Measurements from ENCODE around the gene PRR14L. TPM values are rescaled to one million over a fixed set of nuclear protein-coding genes. Genes with fewer than 3 reads are reported as not detected.
"Not testable (repeated sequence)": the region's sequence is repeated elsewhere in the genome, so short reads cannot be mapped to it uniquely, and the experiment has no call there.

Gene PRR14L
- total RNA-seq, 1 experiment from 2014 or later: 43.9 TPM

- Histone ChIP-seq H3K4me3 (no peak overlapping the region), H3K27me3 (ENCODE audit: insufficient read depth, low read depth) (no peaks in the 10 kb centered on the region), H3K36me3 (ENCODE audit: low read depth) (no peaks in the 10 kb centered on the region), H3K9me2 (ENCODE audit: insufficient read depth) (no peaks in the 10 kb centered on the region), H4K20me1 (ENCODE audit: insufficient read depth) (no peaks in the 10 kb centered on the region), H3K27ac (no peak overlapping the region), H3K79me2 (ENCODE audit: low read depth) (no peaks in the 10 kb centered on the region), H3K9me3 (ENCODE audit: insufficient read depth, low read depth) (no peaks in the 10 kb centered on the region), H2AFZ (no peak overlapping the region), H3F3A (ENCODE audit: insufficient read depth, low read depth) (peaks cover 34% of the 10 kb centered on the region), H3K4me1 (replicated peaks; ENCODE audit: insufficient read depth) (peaks cover 3% of the 10 kb centered on the region; the same call in 1 of the 2 replicates), H3K4me2 (no peak overlapping the region)
- CTCF ChIA-PET: interaction anchor here (0.6 kb wide), 1 partner anchor 49 kb away, joined by 3 read pairs; no protein-coding TSS in a partner anchor
- intact Hi-C loops (cut with micrococcal nuclease; ENCODE audit: unreplicated experiment): no loop called here
- TF ChIP-seq CTCF (conservative IDR thresholded peaks at IDR 0.05): no peak
- TF ChIP-seq EZH2 (IDR thresholded peaks at IDR 0.05; ENCODE audit: low read depth): no peak
- POLR2A ChIA-PET (ENCODE audit: unreplicated experiment): interaction anchor here (0.8 kb wide), 1 partner anchor 75 kb away, joined by 4 read pairs; no protein-coding TSS in a partner anchor
- BruUV-seq (replicated peaks): no TSS peak
- DNase-seq: no peak
These were observed 69.0 kb downstream of the PRR14L start for GRCh38 chr22:31680861-31681341.

- Histone ChIP-seq H3K4me1 (replicated peaks; ENCODE audit: insufficient read depth) (peaks cover 3% of the 10 kb centered on the region; the same call in 1 of the 2 replicates), H3K79me2 (ENCODE audit: low read depth) (no peaks in the 10 kb centered on the region), H3K9me2 (ENCODE audit: insufficient read depth) (no peaks in the 10 kb centered on the region), H3K36me3 (ENCODE audit: low read depth) (no peaks in the 10 kb centered on the region), H3K27ac (no peak overlapping the region), H2AFZ (no peak overlapping the region), H3K4me3 (no peak overlapping the region), H3F3A (ENCODE audit: insufficient read depth, low read depth) (peaks cover 34% of the 10 kb centered on the region), H4K20me1 (ENCODE audit: insufficient read depth) (no peaks in the 10 kb centered on the region), H3K27me3 (ENCODE audit: insufficient read depth, low read depth) (no peaks in the 10 kb centered on the region), H3K4me2 (no peak overlapping the region), H3K9me3 (ENCODE audit: insufficient read depth, low read depth) (no peaks in the 10 kb centered on the region)
- intact Hi-C loops (cut with micrococcal nuclease; ENCODE audit: unreplicated experiment): no loop called here
- ChIA-PET POLR2A (ENCODE audit: unreplicated experiment) (no interaction called here), CTCF (no interaction called here)
- no peak for DNase-seq
- no TSS peak for BruUV-seq (replicated peaks)
- TF ChIP-seq CTCF (conservative IDR thresholded peaks at IDR 0.05) (no peak), EZH2 (IDR thresholded peaks at IDR 0.05; ENCODE audit: low read depth) (no peak)
These were observed 71.2 kb downstream of the PRR14L start for GRCh38 chr22:31678748-31679147.

GRCh38 chr22:31676700-31677099 lies 73.2 kb downstream of the PRR14L start:
- DNase-seq: peak; percentile 93 to 96
- Histone ChIP-seq H3K9me2 (ENCODE audit: insufficient read depth) (no peaks in the 10 kb centered on the region), H3K27ac (peak overlapping the region; percentile 45; the same call in 1 of the 2 replicates), H3K4me2 (peak overlapping the region; percentile 84), H3K4me3 (peak overlapping the region; percentile 52), H3K4me1 (replicated peaks; ENCODE audit: insufficient read depth) (peaks cover 3% of the 10 kb centered on the region; the same call in 1 of the 2 replicates), H3K9me3 (ENCODE audit: insufficient read depth, low read depth) (no peaks in the 10 kb centered on the region), H3F3A (ENCODE audit: insufficient read depth, low read depth) (peaks cover 32% of the 10 kb centered on the region), H3K36me3 (ENCODE audit: low read depth) (no peaks in the 10 kb centered on the region), H4K20me1 (ENCODE audit: insufficient read depth) (no peaks in the 10 kb centered on the region), H3K27me3 (ENCODE audit: insufficient read depth, low read depth) (no peaks in the 10 kb centered on the region), H2AFZ (peak overlapping the region; percentile 89), H3K79me2 (ENCODE audit: low read depth) (no peaks in the 10 kb centered on the region)
- intact Hi-C loops (cut with micrococcal nuclease; ENCODE audit: unreplicated experiment): no loop called here
- CTCF ChIA-PET: interaction anchor here (0.6 to 1.5 kb wide), 5 partner anchors 11 to 1137 kb away, joined by 4 to 8 read pairs (median 6); no protein-coding TSS in a partner anchor
- TF ChIP-seq EZH2 (IDR thresholded peaks at IDR 0.05; ENCODE audit: low read depth) (no peak), CTCF (conservative IDR thresholded peaks at IDR 0.05) (no peak)
- BruUV-seq (replicated peaks): no TSS peak
- POLR2A ChIA-PET (ENCODE audit: unreplicated experiment): interaction anchor here (0.5 to 0.9 kb wide), 7 partner anchors 14 to 269 kb away, joined by 3 to 7 read pairs (median 4); partner anchors contain the start of gene PISD

- H3K27ac ChIP-seq; H3K4me3 ChIP-seq; BruUV-seq (replicated peaks); H3K9me3 ChIP-seq (ENCODE audit: insufficient read depth, low read depth); H3K27me3 ChIP-seq (ENCODE audit: insufficient read depth, low read depth); H3K36me3 ChIP-seq (ENCODE audit: low read depth); H2AFZ ChIP-seq; POLR2A ChIA-PET (ENCODE audit: unreplicated experiment); H3K4me1 ChIP-seq (replicated peaks; ENCODE audit: insufficient read depth); CTCF ChIA-PET; H3K9me2 ChIP-seq (ENCODE audit: insufficient read depth); intact Hi-C loops (cut with micrococcal nuclease; ENCODE audit: unreplicated experiment); DNase-seq; H3K4me2 ChIP-seq; H4K20me1 ChIP-seq (ENCODE audit: insufficient read depth); H3K79me2 ChIP-seq (ENCODE audit: low read depth): not testable (repeated sequence)
- H3F3A ChIP-seq (ENCODE audit: insufficient read depth, low read depth): peaks cover 16% of the 10 kb centered on the region; the same call in 1 of the 2 replicates
These were observed 75.7 kb downstream of the PRR14L start for GRCh38 chr22:31674219-31674618.

- H3F3A ChIP-seq (ENCODE audit: insufficient read depth, low read depth); H4K20me1 ChIP-seq (ENCODE audit: insufficient read depth); DNase-seq; H3K9me3 ChIP-seq (ENCODE audit: insufficient read depth, low read depth); H3K4me2 ChIP-seq; CTCF ChIA-PET; H2AFZ ChIP-seq; H3K4me3 ChIP-seq; POLR2A ChIA-PET (ENCODE audit: unreplicated experiment); H3K9me2 ChIP-seq (ENCODE audit: insufficient read depth); H3K27ac ChIP-seq; H3K36me3 ChIP-seq (ENCODE audit: low read depth); BruUV-seq (replicated peaks); H3K27me3 ChIP-seq (ENCODE audit: insufficient read depth, low read depth); H3K4me1 ChIP-seq (replicated peaks; ENCODE audit: insufficient read depth); H3K79me2 ChIP-seq (ENCODE audit: low read depth): not testable (repeated sequence)
- intact Hi-C loops (cut with micrococcal nuclease; ENCODE audit: unreplicated experiment): loop anchor here (5.0 to 10.0 kb wide), 2 partner anchors 278 to 416 kb away; no protein-coding TSS in a partner anchor
These were observed 81.1 kb downstream of the PRR14L start for GRCh38 chr22:31668849-31669248.
